H1 (cell line): ENCODE measurements around the gene RBBP6. TPM values are rescaled to one million over a fixed set of nuclear protein-coding genes. Genes with fewer than 3 reads are reported as not detected.

Experiments
- CTCF ChIA-PET: fragments of 300-600 bp; sonication (Branson Sonifier 250); formaldehyde crosslinking; loops from one replicate; lab custom pipeline; 2021; ENCODE audit not compliant: partially characterized antibody; lab: Charles Lee
- POLR2A ChIA-PET: fragments of 300-600 bp; sonication (Branson Sonifier 250); formaldehyde crosslinking; loops from one replicate; lab custom pipeline; 2021; ENCODE audit warnings: inconsistent platforms; ENCODE audit not compliant: partially characterized antibody; lab: Charles Lee
- DNase-seq, 2 experiments: peaks; one replicate each; pipeline versions ENCODE4 v3.0.0 to v3.0.0-alpha.2; 2010 to 2022; ENCODE audit warnings: low spot score in 2 of 2, low read depth in 1 of 2, mixed read lengths in 1 of 2
- FAIRE-seq: peaks from 2 replicates; lab custom pipeline; 2011; peaks lifted over from hg19 to GRCh38; lab: Jason Lieb, UNC
- H2AFZ ChIP-seq: 2 replicates; pipeline ENCODE4 v1.8.1; 2012; ENCODE audit warnings: low read length, inconsistent platforms
- H2AK5ac ChIP-seq: 2 replicates; pipeline ENCODE4 v1.6.1; 2013; ENCODE audit warnings: low read depth, low read length
- H2BK120ac ChIP-seq: replicated peaks from 2 replicates; pipeline ENCODE3; 2013; ENCODE audit warnings: low read depth, low read length, inconsistent platforms
- H2BK12ac ChIP-seq: 2 replicates; pipeline ENCODE4 v1.6.1; 2013; ENCODE audit warnings: low read depth, low read length
- H2BK15ac ChIP-seq: 2 replicates; pipeline ENCODE4 v1.6.1; 2013; ENCODE audit warnings: low read length
- H2BK20ac ChIP-seq: 2 replicates; pipeline ENCODE4 v1.6.1; 2013; ENCODE audit warnings: low read length
- H2BK5ac ChIP-seq: 2 replicates; pipeline ENCODE4 v1.6.1; 2013; ENCODE audit warnings: low read depth, low read length
- H3K14ac ChIP-seq: 2 replicates; pipeline ENCODE4 v1.6.1; 2013; ENCODE audit warnings: inconsistent platforms; ENCODE audit not compliant: insufficient read length
- H3K18ac ChIP-seq: 2 replicates; pipeline ENCODE4 v1.6.1; 2013; ENCODE audit warnings: low read length; ENCODE audit errors: extremely low read depth
- H3K23ac ChIP-seq: 2 replicates; pipeline ENCODE4 v1.6.1; 2013; ENCODE audit warnings: inconsistent platforms; ENCODE audit not compliant: insufficient read length
- H3K23me2 ChIP-seq: 2 replicates; pipeline ENCODE4 v1.6.1; 2013; ENCODE audit warnings: low read depth, low read length
- H3K27ac ChIP-seq: 2 replicates; pipeline ENCODE4 v1.6.1; 2011; ENCODE audit warnings: low read depth, low read length, inconsistent platforms
- H3K27me3 ChIP-seq, 4 experiments: replicated peaks in 1 of 4; 1 replicate in 1 of 4; 2 replicates in 3 of 4; pipeline versions ENCODE4 v1.6.1 to v1.8.1; 2011 to 2013; ENCODE audit warnings: low read length in 3 of 4, mild to moderate bottlenecking in 3 of 4, inconsistent platforms in 2 of 4, mixed read lengths in 2 of 4, moderate library complexity in 1 of 4; ENCODE audit not compliant: control insufficient read depth in 3 of 4, insufficient read depth in 3 of 4; ENCODE audit errors: extremely low read depth in 1 of 4
- H3K36me3 ChIP-seq, 4 experiments: 2 replicates each; pipeline versions ENCODE4 v1.6.1 to v1.8.1; 2011 to 2013; ENCODE audit warnings: mild to moderate bottlenecking in 4 of 4, low read length in 3 of 4, moderate library complexity in 2 of 4, control low read depth in 1 of 4, inconsistent platforms in 1 of 4; ENCODE audit not compliant: insufficient read depth in 4 of 4, control insufficient read depth in 2 of 4
- H3K4ac ChIP-seq: replicated peaks from 2 replicates; pipeline ENCODE3; 2013; ENCODE audit warnings: low read length, low read depth, mixed read lengths, inconsistent platforms; ENCODE audit not compliant: insufficient read length
- H3K4me1 ChIP-seq, 4 experiments: replicated peaks in 1 of 4; 1 replicate in 1 of 4; 2 replicates in 3 of 4; pipeline versions ENCODE4 v1.6.1 to v1.8.1; 2011 to 2013; ENCODE audit warnings: low read length in 3 of 4, inconsistent platforms in 2 of 4, mixed read lengths in 1 of 4; ENCODE audit not compliant: insufficient read depth in 4 of 4, control insufficient read depth in 3 of 4
- H3K4me2 ChIP-seq, 2 experiments: 2 replicates each; pipeline versions ENCODE4 v1.6.1 to v1.8.1; 2011 to 2013; ENCODE audit warnings: low read depth in 2 of 2, low read length in 2 of 2, control low read depth in 1 of 2, inconsistent platforms in 1 of 2, mild to moderate bottlenecking in 1 of 2; ENCODE audit not compliant: insufficient read depth in 1 of 2
- H3K4me3 ChIP-seq, 4 experiments: fragments of 200-600, 300-600 bp in 1 of 4; sonication (generic), shearing (Covaris generic), sonication (Bioruptor Twin) in 1 of 4; 2 replicates each; pipeline versions ENCODE4 v1.5.1 to v1.8.1; 2011 to 2016; ENCODE audit warnings: low read length in 4 of 4, low read depth in 3 of 4, control low read depth in 2 of 4, inconsistent platforms in 2 of 4, mild to moderate bottlenecking in 2 of 4, mixed read lengths in 1 of 4, moderate library complexity in 1 of 4; ENCODE audit not compliant: insufficient read depth in 2 of 4; ENCODE audit errors: extremely low read depth in 1 of 4
- H3K56ac ChIP-seq: replicated peaks from 2 replicates; pipeline ENCODE3; 2013; ENCODE audit warnings: low read depth, mild to moderate bottlenecking, mixed read lengths, low read length, inconsistent platforms; ENCODE audit not compliant: insufficient read length
- H3K79me1 ChIP-seq: 2 replicates; pipeline ENCODE4 v1.6.1; 2013; ENCODE audit warnings: low read depth, low read length, control low read depth
- H3K79me2 ChIP-seq, 2 experiments: 2 replicates each; pipeline versions ENCODE4 v1.6.1 to v1.8.1; 2012 to 2013; ENCODE audit warnings: low read length in 2 of 2, mild to moderate bottlenecking in 2 of 2, inconsistent platforms in 1 of 2; ENCODE audit not compliant: insufficient read depth in 2 of 2, control insufficient read depth in 1 of 2
- H3K9ac ChIP-seq, 4 experiments: replicated peaks in 1 of 4; 1 replicate in 1 of 4; 2 replicates in 3 of 4; pipeline versions ENCODE4 v1.6.1 to v1.8.1; 2011 to 2013; ENCODE audit warnings: low read depth in 3 of 4, low read length in 3 of 4, control low read depth in 2 of 4, mild to moderate bottlenecking in 2 of 4, moderate library complexity in 2 of 4, inconsistent platforms in 1 of 4; ENCODE audit errors: extremely low read depth in 1 of 4
- H3K9me3 ChIP-seq, 2 experiments: 2 replicates each; pipeline versions ENCODE4 v1.6.1 to v1.8.1; 2012 to 2013; ENCODE audit warnings: mild to moderate bottlenecking in 2 of 2, moderate library complexity in 2 of 2, control low read depth in 1 of 2, inconsistent platforms in 1 of 2, low read depth in 1 of 2, low read length in 1 of 2, mixed read lengths in 1 of 2; ENCODE audit not compliant: insufficient read depth in 2 of 2
- H4K20me1 ChIP-seq, 2 experiments: replicated peaks in 1 of 2; 2 replicates each; pipeline versions ENCODE3 to v1.8.1; 2011 to 2013; ENCODE audit warnings: inconsistent platforms in 2 of 2, low read length in 2 of 2, mild to moderate bottlenecking in 1 of 2; ENCODE audit not compliant: insufficient read depth in 2 of 2, control insufficient read depth in 1 of 2
- H4K5ac ChIP-seq: 2 replicates; pipeline ENCODE4 v1.6.1; 2013; ENCODE audit warnings: low read length, low read depth, mixed read lengths, inconsistent platforms; ENCODE audit not compliant: insufficient read length
- H4K8ac ChIP-seq: 2 replicates; pipeline ENCODE4 v1.8.0; 2013; ENCODE audit warnings: mild to moderate bottlenecking, moderate library complexity, low read length, inconsistent platforms; ENCODE audit not compliant: insufficient read depth; ENCODE audit errors: extremely low read depth
- H4K91ac ChIP-seq: replicated peaks from 2 replicates; pipeline ENCODE3; 2013; ENCODE audit warnings: low read length, mixed read lengths, inconsistent platforms; ENCODE audit not compliant: insufficient read length
- CHD2 ChIP-seq: IDR thresholded peaks from 2 replicates; pipeline ENCODE4 v1.6.1; 2012; ENCODE audit warnings: low read length, improper control_type of control experiment
- CREB1 ChIP-seq: IDR thresholded peaks from 2 replicates; pipeline ENCODE4 v1.6.1; 2012; ENCODE audit warnings: inconsistent platforms
- GABPA ChIP-seq: IDR thresholded peaks from 2 replicates; pipeline ENCODE4 v1.6.1; 2011; ENCODE audit warnings: mild to moderate bottlenecking, low read length, moderate library complexity, borderline replicate concordance; ENCODE audit not compliant: insufficient read depth
- GTF2F1 ChIP-seq: IDR thresholded peaks from 2 replicates; pipeline ENCODE4 v1.6.1; 2012; ENCODE audit warnings: low read depth, low read length, improper control_type of control experiment, borderline replicate concordance
- MAX ChIP-seq: IDR thresholded peaks from 2 replicates; pipeline ENCODE4 v1.6.1; 2012; ENCODE audit warnings: inconsistent platforms
- NRF1 ChIP-seq: IDR thresholded peaks from 2 replicates; pipeline ENCODE4 v1.6.1; 2011; ENCODE audit warnings: mild to moderate bottlenecking, low read depth, low read length, improper control_type of control experiment
- SIN3A ChIP-seq, 2 experiments: IDR thresholded peaks in 1 of 2; conservative IDR thresholded peaks in 1 of 2; 2 replicates each; pipeline ENCODE4 v1.6.1; 2011 to 2012; ENCODE audit warnings: low read length in 2 of 2, improper control_type of control experiment in 1 of 2, low read depth in 1 of 2, mild to moderate bottlenecking in 1 of 2
- SP2 ChIP-seq: IDR thresholded peaks from 2 replicates; pipeline ENCODE4 v1.6.1; 2012; ENCODE audit warnings: mild to moderate bottlenecking, low read length, inconsistent platforms
- SUZ12 ChIP-seq: fragments of 200-600 bp; sonication (generic); IDR thresholded peaks from 2 replicates; pipeline ENCODE4 v1.6.1; 2012; ENCODE audit warnings: mild to moderate bottlenecking, inconsistent platforms, low read length, moderate library complexity, mixed read lengths
- TAF1 ChIP-seq: IDR thresholded peaks from 2 replicates; pipeline ENCODE4 v1.6.1; 2011; ENCODE audit warnings: mild to moderate bottlenecking, low read depth, low read length
- TBP ChIP-seq: IDR thresholded peaks from 2 replicates; pipeline ENCODE4 v1.6.1; 2011; ENCODE audit warnings: low read depth, low read length, improper control_type of control experiment
- WGBS, 2 experiments: shearing (Covaris generic) in 1 of 2; methylation state at CpG; one replicate each; pipeline versions ENCODE4 v1.1.6 to v1.1.7; 2013 to 2015; ENCODE audit warnings: low lambda C conversion rate in 2 of 2, mixed read lengths in 2 of 2, inconsistent platforms in 1 of 2, low coverage in 1 of 2, missing lambda C conversion rate in 1 of 2; ENCODE audit not compliant: insufficient replicate concordance in 2 of 2, insufficient coverage in 1 of 2, insufficient read length in 1 of 2; ENCODE audit errors: extremely low coverage in 1 of 2, missing lambda C conversion rate in 1 of 2; 5-methylcytosine and 5-hydroxymethylcytosine counted together
- polyA plus RNA-seq, 7 experiments: library from polyadenylated mRNA; depleted of rRNA in 3 of 7; stranded (reverse) in 5 of 7; unstranded in 2 of 7; fragments of >200 nt in 5 of 7; fragments of 200-250 nt in 2 of 7; gene quantifications; 1 replicate in 5 of 7; 2 replicates in 1 of 7; 4 replicates in 1 of 7; pipeline versions ENCODE4 v1.2.1 to v1.2.3, GENCODE V29; 2011 to 2013; ENCODE audit warnings: missing spikeins in 2 of 7, mixed read lengths in 2 of 7
- total RNA-seq: library from RNA; stranded (reverse); fragmentation: NEBNext Ultra II Directional; extraction: Animal tissue kit (Norgen Biotek cat#: 25700); gene quantifications from 2 replicates; pipeline ENCODE4 v1.2.1, GENCODE V29; 2021

Gene RBBP6
- total and polyA plus RNA-seq, 2 of the 8 experiments (the other 6 are each of a cell fraction or from before 2014, with no cell fraction given) = 22.5 to 54.5 TPM

GRCh38 chr16:24550295-24550694 is 10.9 kb downstream of the RBBP6 start:
- Histone ChIP-seq H2BK12ac (no peak overlapping the region), H3K4me3 (no peak overlapping the region), H3K27me3 (no peaks in the 10 kb centered on the region), H4K8ac (no peak overlapping the region), H2BK20ac (no peak overlapping the region), H3K14ac (no peak overlapping the region), H3K36me3 (peaks cover 7 to 54% (median 20%) of the 10 kb centered on the region in 4 experiments; a peak in 7 of 8 replicates), H4K20me1 (no peaks in the 10 kb centered on the region), H3K4ac (no peak overlapping the region), H3K4me1 (no peaks in the 10 kb centered on the region), H3K18ac (no peak overlapping the region), H3K9ac (no peak overlapping the region), H2AK5ac (no peak overlapping the region), H3K9me3 (no peaks in the 10 kb centered on the region), H3K79me2 (peaks cover 0 to 34% of the 10 kb centered on the region in 2 experiments; a peak in 3 of 4 replicates), H3K79me1 (no peaks in the 10 kb centered on the region), H4K91ac (no peak overlapping the region), H2BK120ac (no peak overlapping the region), H3K23ac (no peak overlapping the region), H3K4me2 (no peak overlapping the region), H2AFZ (no peak overlapping the region), H3K27ac (no peak overlapping the region), H3K23me2 (no peaks in the 10 kb centered on the region), H3K56ac (no peak overlapping the region), H4K5ac (no peak overlapping the region), H2BK15ac (no peak overlapping the region), H2BK5ac (no peak overlapping the region)
- ChIA-PET POLR2A (interaction anchor here (1.0 kb wide), 1 partner anchor 10 kb away, joined by 4 read pairs; no protein-coding TSS in a partner anchor), CTCF (no interaction called here)
- WGBS, 2 experiments = 100% methylated on average over 1 of the region's 1 CpG; no CpG with 5 or more reads in 1 of the 2 experiments
- FAIRE-seq (no peak), DNase-seq (no peak)
- TF ChIP-seq CHD2 (no peak), MAX (no peak), SP2 (no peak), TBP (no peak), SUZ12 (no peak), SIN3A (conservative IDR thresholded peaks at IDR 0.05 in 1 of 2, IDR thresholded peaks at IDR 0.05 in 1 of 2; ENCODE audit: low read depth in 1 of 2, low read length in 2 of 2) (no peak), GTF2F1 (no peak), NRF1 (no peak), TAF1 (no peak), GABPA (no peak), CREB1 (no peak)
